Gastroesophageal sphincter (tissue), 4 donors: ENCODE data around the gene NFIL3. TPM values are rescaled to one million over a fixed set of nuclear protein-coding genes. Genes with fewer than 3 reads are reported as not detected.
"Not testable (repeated sequence)": the region's sequence is repeated elsewhere in the genome, so short reads cannot be mapped to it uniquely, and the experiment has no call there.

ENCODE experiments used
- ATAC-seq: fragments of 150-250 bp; one replicate; pipeline ENCODE4 v1.9.1; 2016; ENCODE audit warnings: mild to moderate bottlenecking, moderate library complexity
- H3K27ac ChIP-seq, 4 donors: fragments of 200-600 bp; sonication (generic) in 3 of 4; 1 replicate in 3 of 4; 2 replicates in 1 of 4; pipeline ENCODE4 v1.5.1; 2016 to 2019
- H3K27me3 ChIP-seq: fragments of 200-600 bp; sonication (generic); one replicate; pipeline ENCODE4 v1.5.1; 2019
- H3K36me3 ChIP-seq, 2 donors: fragments of 200-600 bp; sonication (generic); one replicate each; pipeline ENCODE4 v1.5.1; 2019; ENCODE audit warnings: control low read depth in 1 of 2
- H3K4me1 ChIP-seq, 3 donors: fragments of 200-600 bp; sonication (generic); 1 replicate in 2 of 3; 2 replicates in 1 of 3; pipeline ENCODE4 v1.5.1; 2016 to 2019; ENCODE audit warnings: control low read depth in 2 of 3
- H3K4me3 ChIP-seq, 2 donors: fragments of 200-600 bp; sonication (generic); one replicate each; pipeline ENCODE4 v1.5.1; 2019; ENCODE audit warnings: mild to moderate bottlenecking in 1 of 2, moderate library complexity in 1 of 2
- H3K9me3 ChIP-seq, 3 donors: fragments of 200-600 bp; sonication (generic); one replicate each; pipeline ENCODE4 v1.5.1; 2017 to 2019; ENCODE audit warnings: control low read depth in 2 of 3
- CTCF ChIP-seq, 4 experiments: fragments of 200-600 bp in 2 of 4; fragments of 450-650 bp in 2 of 4; sonication (generic) in 1 of 4; IDR thresholded peaks; one replicate each; pipeline ENCODE4 v1.5.1; 2017 to 2019; ENCODE audit warnings: antibody characterized with exemption in 4 of 4, mild to moderate bottlenecking in 2 of 4, moderate library complexity in 2 of 4
- EP300 ChIP-seq: sonication (generic); formaldehyde crosslinking; IDR thresholded peaks from one replicate; pipeline ENCODE4 v1.6.1; 2017; ENCODE audit warnings: antibody characterized with exemption, mild to moderate bottlenecking
- POLR2A ChIP-seq, 2 donors: fragments of 450-650 bp; IDR thresholded peaks; one replicate each; pipeline ENCODE4 v1.6.1; 2017; ENCODE audit warnings: antibody characterized with exemption in 2 of 2, mild to moderate bottlenecking in 2 of 2, moderate library complexity in 1 of 2
- POLR2AphosphoS5 ChIP-seq: sonication (generic); formaldehyde crosslinking; IDR thresholded peaks from one replicate; pipeline ENCODE4 v1.6.1; 2017; ENCODE audit warnings: antibody characterized with exemption
- WGBS, 2 donors: methylation state at CpG; one replicate each; pipeline ENCODE4 v1.1.5; 2018; ENCODE audit warnings: low coverage in 1 of 2; 5-methylcytosine and 5-hydroxymethylcytosine counted together
- total RNA-seq, 4 donors: library from RNA; depleted of rRNA; stranded (reverse); fragments of >200 nt; gene quantifications; one replicate each; pipeline ENCODE4 v1.1.0, GENCODE V29; 2016

NFIL3 gene
- total RNA-seq, 4 donors from 2014 or later = 16.8 to 64.8 (median 28.2) TPM

GRCh38 chr9:91392435-91392834 is 31.2 kb downstream of the NFIL3 start:
- TF ChIP-seq POLR2A (IDR thresholded peaks at IDR 0.05) = no peak
- no peak for TF ChIP-seq CTCF (IDR thresholded peaks at IDR 0.05)
- no peak for TF ChIP-seq POLR2AphosphoS5
- TF ChIP-seq EP300 = no peak
- no peaks in the 10 kb centered on the region for H3K4me1 ChIP-seq
- no peak overlapping the region for H3K4me3 ChIP-seq
- ATAC-seq = no peak
- no peaks in the 10 kb centered on the region for H3K9me3 ChIP-seq
- no peaks in the 10 kb centered on the region for H3K27me3 ChIP-seq
- WGBS, 2 donors = 78 to 100% methylated on average over 1 of the region's 1 CpG
- no peaks in the 10 kb centered on the region for H3K36me3 ChIP-seq
- H3K27ac ChIP-seq = no peak overlapping the region

DNA sequence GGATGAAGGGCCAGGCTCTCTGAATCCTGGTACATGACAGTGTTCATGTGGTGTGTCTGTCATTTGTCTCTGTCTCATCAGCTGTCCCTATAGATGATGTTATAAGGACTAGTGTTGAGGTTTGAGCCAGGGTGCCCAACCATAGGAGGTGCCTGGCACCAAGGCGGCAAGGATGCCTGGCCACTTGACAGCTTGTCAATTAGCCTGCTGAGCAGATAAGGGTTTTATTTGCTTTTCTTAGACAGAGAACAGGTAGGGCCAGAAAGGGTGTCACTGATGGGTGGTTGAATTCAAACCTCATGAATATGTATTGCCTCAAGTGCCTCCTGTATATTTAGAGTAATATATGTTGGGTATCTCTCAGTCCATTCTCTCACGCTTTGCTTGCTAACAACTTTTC is 31.8 kb downstream of the NFIL3 start:
- no peaks in the 10 kb centered on the region for H3K4me1 ChIP-seq
- ATAC-seq = no peak
- H3K27me3 ChIP-seq = no peaks in the 10 kb centered on the region
- no peaks in the 10 kb centered on the region for H3K36me3 ChIP-seq
- no peak overlapping the region for H3K4me3 ChIP-seq
- H3K9me3 ChIP-seq = no peaks in the 10 kb centered on the region
- no peak overlapping the region for H3K27ac ChIP-seq
- 83 to 93% methylated on average over 2 of the region's 2 CpGs for WGBS, 2 donors
- no peak for TF ChIP-seq POLR2AphosphoS5
- TF ChIP-seq POLR2A (IDR thresholded peaks at IDR 0.05) = no peak
- TF ChIP-seq CTCF (IDR thresholded peaks at IDR 0.05) = no peak
- no peak for TF ChIP-seq EP300

DNA sequence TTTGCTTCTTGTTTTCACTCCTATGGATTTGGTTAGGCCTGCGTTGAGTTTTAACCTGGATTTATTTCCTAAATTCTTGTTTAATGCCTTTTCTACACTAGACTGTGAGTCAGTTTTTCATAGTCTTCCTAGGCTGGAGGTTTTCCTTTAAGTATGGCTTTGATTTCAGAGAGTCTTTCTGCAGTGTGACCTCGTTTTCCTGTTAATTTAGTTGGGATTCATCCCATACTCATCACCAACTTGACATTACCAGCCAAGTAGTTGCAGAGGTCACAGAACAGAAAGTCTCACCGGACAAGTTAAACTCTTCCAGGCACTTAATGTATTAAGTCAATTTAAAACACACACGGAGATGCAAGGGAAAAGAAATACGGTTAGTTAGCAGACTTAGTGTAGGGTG is 32.2 kb downstream of the NFIL3 start:
- H3K27ac ChIP-seq = no peak overlapping the region
- TF ChIP-seq POLR2A (IDR thresholded peaks at IDR 0.05) = no peak
- TF ChIP-seq CTCF (IDR thresholded peaks at IDR 0.05) = no peak
- no peak for TF ChIP-seq POLR2AphosphoS5
- TF ChIP-seq EP300 = no peak
- H3K27me3 ChIP-seq = no peaks in the 10 kb centered on the region
- H3K4me1 ChIP-seq = no peaks in the 10 kb centered on the region
- no peaks in the 10 kb centered on the region for H3K36me3 ChIP-seq
- H3K9me3 ChIP-seq = no peaks in the 10 kb centered on the region
- H3K4me3 ChIP-seq = no peak overlapping the region
- ATAC-seq = no peak
- WGBS, 2 donors = 60 to 68% methylated on average over 3 to 4 of the region's 5 CpGs

GRCh38 chr9:91389686-91390085 is 33.9 kb downstream of the NFIL3 start:
- H3K36me3 ChIP-seq, ATAC-seq, H3K27ac ChIP-seq, H3K4me1 ChIP-seq, H3K4me3 ChIP-seq, H3K27me3 ChIP-seq, H3K9me3 ChIP-seq: not testable (repeated sequence)
- 95 to 100% methylated on average over 2 to 4 of the region's 4 CpGs for WGBS, 2 donors

DNA sequence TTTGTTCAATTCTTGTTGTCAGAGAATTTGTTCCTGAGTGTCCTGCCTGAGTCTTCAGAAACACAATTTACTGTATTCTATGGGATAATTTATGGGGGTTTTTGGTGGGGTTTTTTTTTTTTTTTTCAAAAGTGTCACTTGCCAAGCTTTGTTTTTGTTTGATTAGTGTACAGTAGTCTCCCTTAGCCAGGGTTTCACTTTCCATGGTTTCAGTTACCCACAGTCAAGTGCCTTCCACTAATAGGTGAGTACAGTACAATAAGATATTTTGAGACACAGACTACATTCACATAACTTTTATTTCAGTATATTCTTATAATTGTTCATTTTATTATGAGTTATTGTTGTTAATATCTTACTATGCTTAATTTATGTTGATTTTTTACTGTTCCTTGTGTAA is 36.9 kb downstream of the NFIL3 start:
- TF ChIP-seq EP300 (no peak), POLR2A (IDR thresholded peaks at IDR 0.05) (no peak), POLR2AphosphoS5 (no peak), CTCF (IDR thresholded peaks at IDR 0.05) (no peak)
- no peak overlapping the region for H3K4me3 ChIP-seq

DNA sequence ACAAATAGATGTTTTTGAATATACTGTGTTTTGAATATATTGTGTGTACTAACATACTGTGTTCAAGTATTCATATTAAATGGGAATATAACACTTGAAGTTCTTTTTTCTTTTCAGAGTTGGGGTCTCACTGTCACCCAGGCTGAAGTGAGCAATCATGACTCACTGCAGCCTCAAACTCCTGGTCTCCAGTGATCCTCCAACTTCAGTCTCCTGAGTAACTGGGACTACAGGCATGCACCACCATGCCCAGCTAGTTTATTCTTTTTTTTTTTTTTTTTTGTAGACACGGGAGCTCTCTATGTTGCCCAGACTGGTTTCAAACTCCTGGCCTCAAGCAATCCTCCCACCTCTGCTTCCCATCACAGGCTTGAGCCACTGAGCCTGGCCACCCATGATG is 38.7 kb downstream of the NFIL3 start:
- 50 to 67% methylated on average over 1 of the region's 1 CpG for WGBS, 2 donors
- H3K4me3 ChIP-seq = no peak overlapping the region
- H3K36me3 ChIP-seq = no peaks in the 10 kb centered on the region
- H3K4me1 ChIP-seq = no peaks in the 10 kb centered on the region
- H3K27me3 ChIP-seq = no peaks in the 10 kb centered on the region
- ATAC-seq = no peak
- no peaks in the 10 kb centered on the region for H3K9me3 ChIP-seq
- TF ChIP-seq POLR2AphosphoS5 (no peak), POLR2A (IDR thresholded peaks at IDR 0.05) (no peak), CTCF (IDR thresholded peaks at IDR 0.05) (no peak), EP300 (no peak)
- H3K27ac ChIP-seq = no peak overlapping the region

More for the DNA sequence above, 36.9 kb downstream of the NFIL3 start:
- ATAC-seq = no peak
- H3K9me3 ChIP-seq = no peaks in the 10 kb centered on the region
- no peaks in the 10 kb centered on the region for H3K27me3 ChIP-seq
- no peak overlapping the region for H3K27ac ChIP-seq
- no peaks in the 10 kb centered on the region for H3K36me3 ChIP-seq
- no peaks in the 10 kb centered on the region for H3K4me1 ChIP-seq
